ENCODE data around the gene LNX1.
"Not testable (repeated sequence)": the region's sequence is repeated elsewhere in the genome, so short reads cannot be mapped to it uniquely, and the experiment has no call there.

GRCh38 chr4:53409479-53409878, 181.8 kb downstream of the LNX1 start:
- TF ChIP-seq CTCF (IDR thresholded peaks at IDR 0.05; ENCODE audit: insufficient read depth, low read length); POLR2AphosphoS5 (IDR thresholded peaks at IDR 0.05; ENCODE audit: low read depth): not testable (repeated sequence)

Data from HL-60 (cell line).